ENCODE measurements around the gene AK5. TPM values are rescaled to one million over a fixed set of nuclear protein-coding genes. Genes with fewer than 3 reads are reported as not detected.

The AK5 gene
- total RNA-seq, 1 donor from 2014 or later = not detected

- Mint-ChIP-seq H3K9me3 (ENCODE audit: unreplicated experiment) (no peaks in the 10 kb centered on the region), H3K27me3 (ENCODE audit: unreplicated experiment) (no peaks in the 10 kb centered on the region), H3K27ac (ENCODE audit: unreplicated experiment) (no peak overlapping the region), H3K4me3 (ENCODE audit: unreplicated experiment) (no peak overlapping the region), H3K36me3 (ENCODE audit: low read depth, unreplicated experiment) (no peaks in the 10 kb centered on the region), H3K4me1 (ENCODE audit: unreplicated experiment) (no peaks in the 10 kb centered on the region)
- no peak for TF ChIP-seq CTCF (IDR thresholded peaks at IDR 0.05; ENCODE audit: unreplicated experiment)
- DNase-seq (ENCODE audit: low spot score) = no peak
Measured at GRCh38 chr1:77473690-77474089, 191.9 kb downstream of the AK5 start.

DNA sequence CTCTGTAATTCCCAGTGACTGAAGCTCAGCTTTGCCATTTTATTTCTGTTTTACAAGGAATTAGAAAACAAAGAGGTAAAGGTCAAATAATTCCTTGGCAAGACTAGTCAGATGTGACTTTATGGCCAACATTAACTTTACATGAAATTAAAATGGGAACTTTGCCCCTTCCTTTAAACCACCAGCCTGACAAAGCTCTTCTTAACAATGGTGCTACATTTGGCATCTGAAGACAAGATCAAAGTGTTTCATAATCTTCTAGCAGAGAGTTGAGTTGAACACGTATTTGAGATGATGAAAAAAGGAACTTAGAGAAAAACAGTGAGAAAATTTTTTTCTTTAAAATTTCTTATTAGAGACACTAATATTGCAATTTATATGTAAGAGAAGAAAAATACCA lies 193.8 kb downstream of the AK5 start:
- Mint-ChIP-seq H3K36me3 (ENCODE audit: low read depth, unreplicated experiment) (no peaks in the 10 kb centered on the region), H3K27me3 (ENCODE audit: unreplicated experiment) (no peaks in the 10 kb centered on the region), H3K4me1 (ENCODE audit: unreplicated experiment) (no peaks in the 10 kb centered on the region), H3K9me3 (ENCODE audit: unreplicated experiment) (no peaks in the 10 kb centered on the region), H3K27ac (ENCODE audit: unreplicated experiment) (no peak overlapping the region), H3K4me3 (ENCODE audit: unreplicated experiment) (no peak overlapping the region)
- no peak for DNase-seq (ENCODE audit: low spot score)
- TF ChIP-seq CTCF (IDR thresholded peaks at IDR 0.05; ENCODE audit: unreplicated experiment) = no peak

DNA sequence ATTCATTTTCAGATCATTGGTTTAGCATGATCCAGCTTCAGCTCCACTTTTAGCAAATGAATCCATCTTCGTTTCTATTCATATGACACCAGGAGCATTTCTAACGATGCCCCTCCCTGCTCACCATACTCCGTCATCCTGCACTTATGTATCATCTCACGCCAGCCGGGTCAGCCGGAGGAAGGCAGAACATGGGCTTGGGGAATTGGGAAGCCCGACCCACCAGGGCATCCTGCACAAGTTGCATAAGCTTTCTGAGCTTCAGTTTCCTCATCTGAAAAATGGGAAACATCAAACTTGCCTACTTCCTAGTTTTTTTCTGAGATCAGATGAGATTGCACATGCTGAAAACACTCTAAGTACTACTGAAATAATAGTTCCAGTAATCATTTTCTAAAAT lies 194.7 kb downstream of the AK5 start:
- H3K9me3 Mint-ChIP-seq (ENCODE audit: unreplicated experiment) = no peaks in the 10 kb centered on the region
- H3K27ac Mint-ChIP-seq (ENCODE audit: unreplicated experiment) = no peak overlapping the region
- no peaks in the 10 kb centered on the region for H3K4me1 Mint-ChIP-seq (ENCODE audit: unreplicated experiment)
- DNase-seq (ENCODE audit: low spot score) = no peak
- TF ChIP-seq CTCF (IDR thresholded peaks at IDR 0.05; ENCODE audit: unreplicated experiment) = no peak
- no peak overlapping the region for H3K4me3 Mint-ChIP-seq (ENCODE audit: unreplicated experiment)
- H3K27me3 Mint-ChIP-seq (ENCODE audit: unreplicated experiment) = no peaks in the 10 kb centered on the region
- H3K36me3 Mint-ChIP-seq (ENCODE audit: low read depth, unreplicated experiment) = no peaks in the 10 kb centered on the region

DNA sequence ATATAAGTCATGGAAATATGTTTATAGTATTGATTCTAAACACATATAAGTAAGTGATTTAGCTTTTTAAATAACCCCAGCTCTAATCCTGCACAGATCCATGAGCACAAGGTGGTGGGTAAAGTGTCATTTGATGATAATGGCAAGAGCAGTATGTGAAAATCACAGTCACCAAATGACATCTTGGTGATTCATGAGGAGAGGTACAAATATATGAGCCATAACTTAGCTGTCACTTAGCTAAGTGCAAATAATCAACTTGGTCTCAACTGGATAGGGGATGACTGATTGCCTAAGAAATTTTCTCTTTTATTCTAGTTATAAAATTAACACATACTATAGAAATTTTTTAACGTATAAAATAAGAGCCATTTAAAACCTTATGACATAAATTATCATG lies 202.5 kb downstream of the AK5 start:
- H3K36me3 Mint-ChIP-seq (ENCODE audit: low read depth, unreplicated experiment) = no peaks in the 10 kb centered on the region
- DNase-seq (ENCODE audit: low spot score) = no peak
- no peaks in the 10 kb centered on the region for H3K9me3 Mint-ChIP-seq (ENCODE audit: unreplicated experiment)
- no peak overlapping the region for H3K4me3 Mint-ChIP-seq (ENCODE audit: unreplicated experiment)
- H3K4me1 Mint-ChIP-seq (ENCODE audit: unreplicated experiment) = no peaks in the 10 kb centered on the region
- H3K27ac Mint-ChIP-seq (ENCODE audit: unreplicated experiment) = no peak overlapping the region
- H3K27me3 Mint-ChIP-seq (ENCODE audit: unreplicated experiment) = no peaks in the 10 kb centered on the region
- TF ChIP-seq CTCF (IDR thresholded peaks at IDR 0.05; ENCODE audit: unreplicated experiment) = no peak

DNA sequence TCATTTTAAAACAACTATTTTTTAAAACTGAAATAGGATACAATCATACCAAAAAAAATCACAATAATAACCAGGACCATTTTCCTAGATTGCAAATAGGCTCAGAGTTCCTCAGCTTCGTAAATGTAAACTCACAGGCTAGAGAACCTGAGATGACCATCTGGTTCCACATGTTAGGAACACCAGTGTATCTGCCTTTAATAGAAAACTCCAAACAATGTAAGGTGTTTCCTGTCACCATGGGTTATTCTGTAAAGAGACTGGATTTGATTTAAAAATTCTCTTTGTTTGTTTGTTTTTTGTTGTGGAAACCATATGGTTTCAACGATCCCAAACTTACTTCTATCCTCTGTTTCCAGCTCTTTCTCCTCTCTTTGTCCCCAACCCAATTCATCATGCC lies 203.1 kb downstream of the AK5 start:
- DNase-seq (ENCODE audit: low spot score) = no peak
- no peak for TF ChIP-seq CTCF (IDR thresholded peaks at IDR 0.05; ENCODE audit: unreplicated experiment)
- Mint-ChIP-seq H3K27ac (ENCODE audit: unreplicated experiment) (no peak overlapping the region), H3K36me3 (ENCODE audit: low read depth, unreplicated experiment) (no peaks in the 10 kb centered on the region), H3K27me3 (ENCODE audit: unreplicated experiment) (no peaks in the 10 kb centered on the region), H3K4me1 (ENCODE audit: unreplicated experiment) (no peaks in the 10 kb centered on the region), H3K9me3 (ENCODE audit: unreplicated experiment) (no peaks in the 10 kb centered on the region), H3K4me3 (ENCODE audit: unreplicated experiment) (no peak overlapping the region)

Data from endothelial cell (in vitro differentiated cells).